H9 (cell line): ENCODE data around the gene NAE1. TPM values are rescaled to one million over a fixed set of nuclear protein-coding genes. Genes with fewer than 3 reads are reported as not detected.

Source experiments
- DNase-seq: peaks from one replicate; pipeline ENCODE4 v3.0.0-alpha.2; 2017
- H2AFZ ChIP-seq: one replicate; pipeline ENCODE4 v1.6.1; 2013; ENCODE audit warnings: mild to moderate bottlenecking, low read length, control low read depth, moderate library complexity
- H2AK5ac ChIP-seq: 2 replicates; pipeline ENCODE4 v1.6.1; 2013; ENCODE audit warnings: low read length, control low read depth, mixed read lengths; ENCODE audit not compliant: insufficient read length
- H2BK120ac ChIP-seq: one replicate; pipeline ENCODE4 v1.6.1; 2013; ENCODE audit warnings: low read depth, mild to moderate bottlenecking, low read length, control low read depth, inconsistent platforms; ENCODE audit not compliant: poor library complexity, severe bottlenecking
- H2BK12ac ChIP-seq: 2 replicates; pipeline ENCODE4 v1.6.1; 2013; ENCODE audit warnings: low read length, control low read depth, mixed read lengths, low read depth; ENCODE audit not compliant: insufficient read length
- H2BK15ac ChIP-seq: 2 replicates; pipeline ENCODE4 v1.6.1; 2013; ENCODE audit warnings: low read depth, low read length, control low read depth
- H2BK20ac ChIP-seq: one replicate; pipeline ENCODE4 v1.6.1; 2013; ENCODE audit warnings: low read depth, mild to moderate bottlenecking, low read length, control low read depth, inconsistent platforms; ENCODE audit not compliant: poor library complexity, severe bottlenecking
- H2BK5ac ChIP-seq: 2 replicates; pipeline ENCODE4 v1.6.1; 2013; ENCODE audit warnings: low read length, control low read depth, mixed read lengths; ENCODE audit not compliant: insufficient read length
- H3K14ac ChIP-seq: 2 replicates; pipeline ENCODE4 v1.6.1; 2013; ENCODE audit warnings: low read length, control low read depth; ENCODE audit not compliant: insufficient read depth
- H3K18ac ChIP-seq: 2 replicates; pipeline ENCODE4 v1.6.1; 2013; ENCODE audit warnings: low read depth, mild to moderate bottlenecking, mixed read lengths, low read length, control low read depth; ENCODE audit not compliant: insufficient read length
- H3K23ac ChIP-seq: 2 replicates; pipeline ENCODE4 v1.6.1; 2013; ENCODE audit warnings: low read length, control low read depth, mixed read lengths, low read depth; ENCODE audit not compliant: insufficient read length
- H3K23me2 ChIP-seq: 2 replicates; pipeline ENCODE4 v1.6.1; 2013; ENCODE audit warnings: low read depth, mild to moderate bottlenecking, mixed read lengths, low read length, control low read depth; ENCODE audit not compliant: insufficient read length, poor library complexity, severe bottlenecking
- H3K27ac ChIP-seq: 2 replicates; pipeline ENCODE4 v1.5.1; 2013; ENCODE audit warnings: low read length, control low read depth, mixed read lengths, low read depth; ENCODE audit not compliant: insufficient read length
- H3K27me3 ChIP-seq: 2 replicates; pipeline ENCODE4 v1.6.1; 2013; ENCODE audit warnings: low read length, control low read depth, inconsistent platforms; ENCODE audit not compliant: insufficient read depth
- H3K4ac ChIP-seq: 2 replicates; pipeline ENCODE4 v1.6.1; 2013; ENCODE audit warnings: low read depth, mild to moderate bottlenecking, control low read depth, inconsistent platforms, low read length, moderate library complexity
- H3K4me1 ChIP-seq: 2 replicates; pipeline ENCODE4 v1.6.1; 2013; ENCODE audit warnings: low read length, control low read depth, inconsistent platforms; ENCODE audit not compliant: insufficient read depth
- H3K4me2 ChIP-seq: 2 replicates; pipeline ENCODE4 v1.6.1; 2013; ENCODE audit warnings: low read length, control low read depth, mixed read lengths; ENCODE audit not compliant: insufficient read length, insufficient read depth
- H3K56ac ChIP-seq: 2 replicates; pipeline ENCODE4 v1.6.1; 2013; ENCODE audit warnings: low read depth, mild to moderate bottlenecking, mixed read lengths, low read length, control low read depth; ENCODE audit not compliant: insufficient read length
- H3K79me1 ChIP-seq: 2 replicates; pipeline ENCODE4 v1.6.1; 2013; ENCODE audit warnings: low read depth, mild to moderate bottlenecking, moderate library complexity, low read length, control low read depth, inconsistent platforms; ENCODE audit not compliant: insufficient read depth, poor library complexity, severe bottlenecking
- H3K79me2 ChIP-seq: 2 replicates; pipeline ENCODE4 v1.6.1; 2013; ENCODE audit warnings: low read length, control low read depth, inconsistent platforms; ENCODE audit not compliant: insufficient read depth
- H3K9ac ChIP-seq: 2 replicates; pipeline ENCODE4 v1.6.1; 2013; ENCODE audit warnings: low read length, control low read depth, mixed read lengths; ENCODE audit not compliant: insufficient read length; ENCODE audit errors: extremely low read depth
- H3K9me3 ChIP-seq: one replicate; pipeline ENCODE4 v1.6.1; 2013; ENCODE audit warnings: low read depth, low read length, inconsistent platforms; ENCODE audit not compliant: control insufficient read depth
- H3T11ph ChIP-seq: one replicate; pipeline ENCODE4 v1.6.1; 2013; ENCODE audit warnings: mild to moderate bottlenecking, low read length, control low read depth, inconsistent platforms
- H4K20me1 ChIP-seq: one replicate; pipeline ENCODE4 v1.6.1; 2013; ENCODE audit not compliant: control insufficient read depth, insufficient read length, insufficient read depth
- H4K5ac ChIP-seq: 2 replicates; pipeline ENCODE4 v1.6.1; 2013; ENCODE audit warnings: low read depth, mild to moderate bottlenecking, mixed read lengths, low read length, control low read depth; ENCODE audit not compliant: insufficient read length
- H4K8ac ChIP-seq: replicated peaks from 2 replicates; pipeline ENCODE4 v1.6.1; 2013; ENCODE audit warnings: low read length, control low read depth, mixed read lengths, low read depth; ENCODE audit not compliant: insufficient read length
- H4K91ac ChIP-seq: 2 replicates; pipeline ENCODE4 v1.6.1; 2013; ENCODE audit warnings: low read depth, mild to moderate bottlenecking, moderate library complexity, mixed read lengths, low read length, control low read depth; ENCODE audit not compliant: insufficient read length
- H3K27ac Mint-ChIP-seq, 3 experiments: 2 replicates in 2 of 3; 3 replicates in 1 of 3; pipeline ENCODE4 v1.8.0; 2020 to 2021; ENCODE audit warnings: mixed read lengths in 3 of 3, mild to moderate bottlenecking in 1 of 3, moderate library complexity in 1 of 3
- H3K27me3 Mint-ChIP-seq: 2 replicates; pipeline ENCODE4 v1.8.0; 2021; ENCODE audit warnings: low read depth, mild to moderate bottlenecking, moderate library complexity, mixed read lengths
- H3K36me3 Mint-ChIP-seq, 3 experiments: 2 replicates in 2 of 3; 3 replicates in 1 of 3; pipeline ENCODE4 v1.8.0; 2020 to 2021; ENCODE audit warnings: low read depth in 3 of 3, mixed read lengths in 3 of 3; ENCODE audit not compliant: insufficient read depth in 1 of 3
- H3K4me1 Mint-ChIP-seq, 2 experiments: 2 replicates each; pipeline ENCODE4 v1.8.0; 2020; ENCODE audit warnings: mixed read lengths in 2 of 2
- H3K4me3 Mint-ChIP-seq, 2 experiments: 2 replicates in 1 of 2; 3 replicates in 1 of 2; pipeline ENCODE4 v1.8.0; 2020 to 2021; ENCODE audit warnings: mild to moderate bottlenecking in 2 of 2, mixed read lengths in 2 of 2, moderate library complexity in 1 of 2
- H3K9me3 Mint-ChIP-seq, 2 experiments: 2 replicates in 1 of 2; 3 replicates in 1 of 2; pipeline ENCODE4 v1.8.0; 2020; ENCODE audit warnings: mild to moderate bottlenecking in 2 of 2, mixed read lengths in 2 of 2, moderate library complexity in 1 of 2
- CTCF ChIP-seq: fragments of 200-600 bp; sonication (generic); conservative IDR thresholded peaks from 3 replicates; pipeline ENCODE4 v1.8.0; 2021; ENCODE audit warnings: antibody characterized with exemption, mild to moderate bottlenecking
- WGBS: extraction: QIAGEN DNeasy Blood & Tissue Kit; methylation state at CpG from one replicate; pipeline ENCODE4 v1.1.7; 2013; ENCODE audit warnings: missing lambda C conversion rate, low lambda C conversion rate, mixed read lengths; ENCODE audit not compliant: insufficient read length; ENCODE audit errors: extremely low coverage; 5-methylcytosine and 5-hydroxymethylcytosine counted together
- total RNA-seq: library from RNA; stranded (reverse); gene quantifications from 2 replicates; pipeline ENCODE4 v1.2.1, GENCODE V29; 2021

NAE1 gene
- total RNA-seq, 1 experiment from 2014 or later, result 144 TPM

- H2BK12ac ChIP-seq, result no peak overlapping the region
- H2BK120ac ChIP-seq, result no peak overlapping the region
- no peak overlapping the region for H3K56ac ChIP-seq
- no peak overlapping the region for H3K27ac ChIP-seq
- TF ChIP-seq CTCF, result no peak
- no peak overlapping the region for H3K23ac ChIP-seq
- H3K4me2 ChIP-seq, result no peak overlapping the region
- H3K4ac ChIP-seq, result no peak overlapping the region
- peaks cover 18% of the 10 kb centered on the region for H3K27me3 Mint-ChIP-seq
- no peaks in the 10 kb centered on the region for H4K20me1 ChIP-seq
- no peak overlapping the region for H2BK5ac ChIP-seq
- no peak overlapping the region for H4K5ac ChIP-seq
- no peak overlapping the region for H3K14ac ChIP-seq
- no peak overlapping the region; a peak in 1 of 5 replicates for H3K4me3 Mint-ChIP-seq
- no peak overlapping the region for H3T11ph ChIP-seq
- H3K27me3 ChIP-seq, result no peaks in the 10 kb centered on the region
- no peaks in the 10 kb centered on the region for H3K23me2 ChIP-seq
- H3K36me3 Mint-ChIP-seq, result peaks cover 6% of the 10 kb centered on the region in 3 experiments; a peak in 6 of 7 replicates
- H2AK5ac ChIP-seq, result no peak overlapping the region
- DNase-seq, result no peak
- H3K79me1 ChIP-seq, result peaks cover 7% of the 10 kb centered on the region
- H2BK20ac ChIP-seq, result no peak overlapping the region
- no peak overlapping the region for H2BK15ac ChIP-seq
- peaks cover 7% of the 10 kb centered on the region; the same call in 1 of the 2 replicates for H3K79me2 ChIP-seq
- no peaks in the 10 kb centered on the region; the same call in 1 of the 2 replicates for H3K4me1 ChIP-seq
- no peak overlapping the region for H4K8ac ChIP-seq
- H3K18ac ChIP-seq, result no peak overlapping the region
- no peak overlapping the region for H2AFZ ChIP-seq
- H3K4me1 Mint-ChIP-seq, result peaks cover 10 to 13% of the 10 kb centered on the region in 2 experiments
- H3K9me3 ChIP-seq, result no peaks in the 10 kb centered on the region
- H3K9me3 Mint-ChIP-seq, result no peaks in the 10 kb centered on the region; a peak in 1 of 5 replicates
- no peak overlapping the region for H4K91ac ChIP-seq
- no peak overlapping the region for H3K27ac Mint-ChIP-seq
- no CpG with 5 or more reads among the region's 7 CpGs for WGBS
- no peak overlapping the region for H3K9ac ChIP-seq
These were observed 2.0 kb upstream of the NAE1 start for GRCh38 chr16:66832661-66833305.
